ENCODE measurements around the gene DPH2.

DPH2 gene

DNA sequence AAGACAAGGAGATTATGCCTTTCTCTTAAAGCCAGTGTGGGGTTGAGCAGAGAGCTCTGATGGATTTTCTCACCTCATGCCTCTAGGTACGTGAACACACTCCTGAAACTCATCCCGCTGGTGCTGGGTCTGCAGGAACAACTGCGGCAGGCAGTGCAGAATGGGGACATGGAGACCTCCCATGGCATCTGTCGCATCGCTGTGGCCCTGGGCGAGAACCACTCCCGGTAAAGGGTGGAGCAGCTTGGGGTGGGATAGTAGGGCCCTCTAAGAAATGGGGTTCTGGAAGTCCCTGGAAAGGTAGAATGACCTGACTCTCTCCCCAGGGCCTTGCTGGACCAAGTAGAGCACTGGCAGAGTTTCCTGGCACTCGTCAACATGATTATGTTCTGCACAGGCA is 13.6 kb upstream of the DPH2 start:
- TF ChIP-seq, protein P1, sequence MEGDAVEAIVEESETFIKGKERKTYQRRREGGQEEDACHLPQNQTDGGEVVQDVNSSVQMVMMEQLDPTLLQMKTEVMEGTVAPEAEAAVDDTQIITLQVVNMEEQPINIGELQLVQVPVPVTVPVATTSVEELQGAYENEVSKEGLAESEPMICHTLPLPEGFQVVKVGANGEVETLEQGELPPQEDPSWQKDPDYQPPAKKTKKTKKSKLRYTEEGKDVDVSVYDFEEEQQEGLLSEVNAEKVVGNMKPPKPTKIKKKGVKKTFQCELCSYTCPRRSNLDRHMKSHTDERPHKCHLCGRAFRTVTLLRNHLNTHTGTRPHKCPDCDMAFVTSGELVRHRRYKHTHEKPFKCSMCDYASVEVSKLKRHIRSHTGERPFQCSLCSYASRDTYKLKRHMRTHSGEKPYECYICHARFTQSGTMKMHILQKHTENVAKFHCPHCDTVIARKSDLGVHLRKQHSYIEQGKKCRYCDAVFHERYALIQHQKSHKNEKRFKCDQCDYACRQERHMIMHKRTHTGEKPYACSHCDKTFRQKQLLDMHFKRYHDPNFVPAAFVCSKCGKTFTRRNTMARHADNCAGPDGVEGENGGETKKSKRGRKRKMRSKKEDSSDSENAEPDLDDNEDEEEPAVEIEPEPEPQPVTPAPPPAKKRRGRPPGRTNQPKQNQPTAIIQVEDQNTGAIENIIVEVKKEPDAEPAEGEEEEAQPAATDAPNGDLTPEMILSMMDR (IDR thresholded peaks at IDR 0.05) = no peak

DNA sequence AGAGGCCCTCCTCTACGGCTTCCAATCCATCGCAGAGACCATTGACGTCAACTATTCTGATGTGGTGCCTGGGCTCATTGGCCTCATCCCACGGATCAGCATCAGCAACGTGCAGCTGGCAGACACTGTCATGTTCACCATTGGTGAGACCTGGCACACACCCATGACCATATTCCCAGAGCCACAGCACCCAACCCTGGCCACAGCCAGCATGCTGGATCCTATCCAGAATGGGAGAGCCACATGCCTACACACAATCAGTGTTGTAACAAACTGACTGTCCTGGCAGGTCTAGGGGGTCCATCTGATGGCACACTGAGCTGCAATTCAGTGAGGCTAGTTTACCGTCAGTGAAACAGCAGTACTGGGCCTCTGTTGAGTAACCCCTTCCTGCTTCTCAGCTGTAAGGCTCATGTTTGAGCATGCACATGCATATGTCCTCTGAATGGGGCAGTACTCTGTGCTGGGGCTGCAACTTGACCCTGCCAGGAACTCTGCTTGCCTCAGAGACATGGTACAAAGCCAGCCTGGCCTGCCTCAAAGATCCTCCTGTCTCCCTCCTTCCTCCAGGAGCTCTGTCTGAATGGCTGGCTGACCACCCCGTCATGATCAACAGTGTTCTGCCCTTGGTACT is 12.3 kb upstream of the DPH2 start:
- TF ChIP-seq, protein P1 (IDR thresholded peaks at IDR 0.05) = no peak

DNA sequence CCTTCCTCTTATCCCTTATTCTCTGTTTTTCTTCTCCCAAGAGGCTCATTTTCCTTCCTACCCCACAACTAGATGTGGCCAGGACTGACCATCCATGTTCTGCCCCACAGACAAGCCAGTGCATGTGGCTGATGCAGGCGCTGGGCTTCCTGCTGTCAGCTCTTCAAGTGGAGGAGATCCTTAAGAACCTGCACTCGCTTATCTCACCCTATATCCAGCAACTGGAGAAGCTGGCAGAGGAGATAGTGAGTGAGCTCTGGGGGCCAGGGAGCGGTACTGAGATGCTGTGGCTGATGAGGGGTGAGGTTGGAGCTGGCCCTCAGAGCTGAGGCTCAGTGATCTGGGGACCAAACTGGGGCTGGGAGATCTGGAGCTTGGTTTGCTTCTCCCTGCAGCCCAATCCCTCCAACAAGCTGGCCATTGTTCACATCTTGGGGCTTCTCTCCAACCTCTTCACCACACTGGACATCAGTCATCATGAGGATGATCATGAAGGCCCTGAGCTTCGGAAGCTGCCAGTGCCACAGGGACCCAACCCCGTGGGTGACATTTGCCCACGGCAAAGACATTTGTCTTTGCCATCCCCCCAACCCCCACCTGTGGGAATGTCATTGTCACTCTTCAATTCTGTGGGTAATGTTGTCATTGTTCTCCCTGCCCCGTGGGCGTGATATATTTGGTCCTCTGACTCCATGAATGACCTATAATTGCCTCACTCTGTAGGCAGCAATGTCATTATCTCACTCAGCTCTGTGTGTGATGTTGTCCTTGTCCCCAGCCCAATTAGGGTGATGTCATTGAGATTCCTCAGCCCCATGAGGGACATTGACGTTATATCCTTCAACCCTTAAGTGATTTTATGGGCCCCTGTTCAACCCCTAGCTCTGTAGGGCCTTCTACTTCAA is 11.2 kb upstream of the DPH2 start:
- TF ChIP-seq, protein P1 (IDR thresholded peaks at IDR 0.05) = no peak

DNA sequence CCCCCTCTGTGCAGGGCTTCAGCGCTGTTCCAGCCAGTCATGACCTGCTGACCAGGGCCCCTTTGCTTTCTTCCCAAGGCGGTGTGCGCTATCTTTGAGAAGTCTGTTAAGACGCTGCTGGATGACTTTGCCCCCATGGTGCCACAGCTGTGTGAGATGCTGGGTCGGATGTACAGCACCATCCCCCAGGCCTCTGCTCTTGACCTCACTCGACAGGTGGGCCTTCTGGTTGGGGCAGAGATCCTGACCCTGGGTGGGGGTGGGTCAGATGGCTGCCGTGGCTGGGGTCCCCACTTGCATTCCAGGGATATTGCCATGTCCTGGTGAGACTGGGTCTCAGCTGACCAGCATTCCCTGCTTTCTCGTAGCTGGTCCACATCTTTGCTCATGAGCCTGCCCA is 9.0 kb upstream of the DPH2 start:
- TF ChIP-seq, protein P1 (IDR thresholded peaks at IDR 0.05) = no peak

DNA sequence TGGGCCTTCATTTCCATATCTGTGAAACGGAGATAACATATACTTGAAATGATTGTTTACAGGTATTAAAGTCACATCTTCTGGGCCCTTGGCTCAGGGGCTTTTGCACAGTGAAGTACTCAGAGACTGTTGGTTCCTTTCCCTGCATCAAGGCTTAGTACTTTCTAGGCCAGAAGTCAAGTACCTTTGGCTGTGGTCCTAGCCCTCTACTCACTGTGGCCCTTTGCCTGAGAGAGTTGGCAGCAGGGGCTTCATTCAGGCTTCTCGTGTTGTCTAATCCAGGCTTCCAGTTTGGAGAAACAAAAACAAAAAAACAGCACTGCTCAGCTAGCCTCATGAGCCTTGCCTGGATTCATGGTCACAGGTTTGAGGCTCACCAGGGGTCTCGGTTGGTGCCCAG is 8.1 kb upstream of the DPH2 start:
- TF ChIP-seq, protein P1 (IDR thresholded peaks at IDR 0.05) = no peak

DNA sequence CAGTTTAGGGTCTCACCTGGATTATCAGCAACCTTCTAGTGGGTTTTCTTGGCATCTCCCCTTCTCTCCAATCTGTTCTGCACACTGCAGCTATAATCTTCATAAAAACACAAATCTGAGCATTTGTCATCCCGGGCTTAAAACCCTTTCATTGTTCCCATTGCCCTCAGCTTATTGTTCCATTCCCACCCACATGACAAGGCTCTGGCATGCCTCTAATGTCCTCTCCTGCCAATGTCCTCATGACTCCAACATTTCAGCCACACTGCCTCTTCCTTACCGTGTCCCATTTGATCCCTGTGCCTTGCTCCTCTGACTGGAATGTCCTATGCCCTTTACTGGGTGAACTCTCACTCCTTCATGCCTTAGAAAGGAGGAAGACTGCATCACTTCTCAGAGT is 7.5 kb upstream of the DPH2 start:
- TF ChIP-seq, protein P1 (IDR thresholded peaks at IDR 0.05) = no peak

DNA sequence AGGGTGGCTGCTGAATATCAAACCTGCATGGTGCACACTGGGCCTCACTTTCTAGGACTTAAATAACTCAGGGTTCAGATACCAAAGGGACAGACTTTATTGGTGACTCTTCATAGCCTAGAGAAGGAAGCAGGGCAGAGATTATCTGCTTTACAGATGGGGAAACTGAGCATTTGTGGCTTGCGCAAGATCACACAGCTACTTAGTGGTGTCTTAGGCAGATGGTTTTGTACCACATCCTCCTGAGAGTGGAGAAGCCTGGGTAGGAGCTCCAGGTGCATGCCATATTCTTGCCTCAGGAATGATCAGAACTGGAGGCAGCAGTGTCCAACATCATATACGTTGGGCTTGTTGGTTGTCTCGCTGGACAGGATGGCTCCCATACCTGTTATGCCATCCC is 6.8 kb upstream of the DPH2 start:
- TF ChIP-seq, protein P1 (IDR thresholded peaks at IDR 0.05) = no peak

All from LNCAP (cell line).